ENCODE data around the gene MYBPH. TPM values are rescaled to one million over a fixed set of nuclear protein-coding genes. Genes with fewer than 3 reads are reported as not detected.

The MYBPH gene
- total RNA-seq, 2 donors from 2014 or later: not detected

- H3K36me3 ChIP-seq: no peaks in the 10 kb centered on the region
- H3K27me3 ChIP-seq: no peaks in the 10 kb centered on the region
- H3K27ac ChIP-seq: no peak overlapping the region
- DNase-seq (ENCODE audit: low spot score): no peak
- no peak for TF ChIP-seq CTCF (IDR thresholded peaks at IDR 0.05)
- H3K4me1 ChIP-seq: peaks cover 0 to 4% of the 10 kb centered on the region in 2 donors
- H3K9me3 ChIP-seq: no peaks in the 10 kb centered on the region
- H3K4me3 ChIP-seq: no peak overlapping the region
Measured at GRCh38 chr1:203158960-203159665, 16.5 kb downstream of the MYBPH start.

- Histone ChIP-seq H3K27me3 (no peaks in the 10 kb centered on the region), H3K36me3 (no peaks in the 10 kb centered on the region)
- no peak for TF ChIP-seq CTCF (IDR thresholded peaks at IDR 0.05)
Measured at GRCh38 chr1:203158423-203158822, 17.2 kb downstream of the MYBPH start.

GRCh38 chr1:203156280-203156679 is 19.3 kb downstream of the MYBPH start:
- no peaks in the 10 kb centered on the region for H3K9me3 ChIP-seq
- H3K27ac ChIP-seq: no peak overlapping the region
- peaks cover 0 to 30% of the 10 kb centered on the region in 2 donors for H3K4me1 ChIP-seq
- no peaks in the 10 kb centered on the region for H3K36me3 ChIP-seq
- TF ChIP-seq CTCF (IDR thresholded peaks at IDR 0.05): no peak
- no peak for DNase-seq (ENCODE audit: low spot score)
- H3K4me3 ChIP-seq: no peak overlapping the region
- H3K27me3 ChIP-seq: no peaks in the 10 kb centered on the region

More at GRCh38 chr1:203158423-203158822, 17.2 kb downstream of the MYBPH start:
- Histone ChIP-seq H3K4me3 (no peak overlapping the region), H3K27ac (no peak overlapping the region), H3K9me3 (no peaks in the 10 kb centered on the region), H3K4me1 (peaks cover 0 to 11% of the 10 kb centered on the region in 2 donors)
- DNase-seq (ENCODE audit: low spot score): no peak

GRCh38 chr1:203153989-203154821 is 21.4 kb downstream of the MYBPH start:
- Histone ChIP-seq H3K27ac (no peak overlapping the region), H3K27me3 (no peaks in the 10 kb centered on the region), H3K4me1 (peaks cover 0 to 36% of the 10 kb centered on the region in 2 donors), H3K36me3 (no peaks in the 10 kb centered on the region), H3K4me3 (no peak overlapping the region), H3K9me3 (no peaks in the 10 kb centered on the region)
- no peak for DNase-seq (ENCODE audit: low spot score)
- TF ChIP-seq CTCF (IDR thresholded peaks at IDR 0.05): no peak

GRCh38 chr1:203153051-203153988 is 22.3 kb downstream of the MYBPH start:
- DNase-seq (ENCODE audit: low spot score): no peak

More at GRCh38 chr1:203153051-203153988, 22.3 kb downstream of the MYBPH start:
- no peak overlapping the region for H3K4me3 ChIP-seq
- H3K27ac ChIP-seq: peak overlapping the region in 1 of 2 donors; percentile 26
- TF ChIP-seq CTCF (IDR thresholded peaks at IDR 0.05): no peak
- no peaks in the 10 kb centered on the region for H3K9me3 ChIP-seq
- H3K4me1 ChIP-seq: peaks cover 0 to 44% of the 10 kb centered on the region in 2 donors
- H3K27me3 ChIP-seq: no peaks in the 10 kb centered on the region
- no peaks in the 10 kb centered on the region for H3K36me3 ChIP-seq

Measured in right atrium auricular region (tissue), 2 donors.